Natural killer cell (primary cell): ENCODE data around the gene HPGDS. TPM values are rescaled to one million over a fixed set of nuclear protein-coding genes. Genes with fewer than 3 reads are reported as not detected.
A peak's percentile ranks its signal among the peaks of the same experiment; 100 is the strongest.

Experiments
- ATAC-seq, 3 donors: fragments of 150-1000 bp in 2 of 3; fragments of 200-7000 bp in 1 of 3; cut with Tn5 transposase; 1 replicate in 1 of 3; 2 replicates in 2 of 3; pipeline ENCODE4 v1.10.0; 2021; ENCODE audit warnings: mild to moderate bottlenecking in 2 of 3, moderate library complexity in 2 of 3
- DNase-seq, 2 donors: peaks; one replicate each; pipeline versions ENCODE4 v3.0.0 to v3.0.0-alpha.2; 2013 to 2021; ENCODE audit warnings: mixed read lengths in 1 of 2
- H3K27ac ChIP-seq: one replicate; pipeline ENCODE4 v1.5.1; 2013; ENCODE audit warnings: mild to moderate bottlenecking, low read length
- H3K27me3 ChIP-seq: one replicate; pipeline ENCODE4 v1.6.1; 2013; ENCODE audit warnings: low read length; ENCODE audit not compliant: control insufficient read depth, insufficient read depth
- H3K36me3 ChIP-seq: one replicate; pipeline ENCODE4 v1.6.1; 2013; ENCODE audit warnings: low read length; ENCODE audit not compliant: control insufficient read depth, insufficient read depth
- H3K4me1 ChIP-seq: one replicate; pipeline ENCODE4 v1.6.1; 2013; ENCODE audit warnings: low read length; ENCODE audit not compliant: control insufficient read depth, insufficient read depth
- H3K4me3 ChIP-seq: one replicate; pipeline ENCODE4 v1.5.1; 2013; ENCODE audit warnings: low read length
- H3K9me3 ChIP-seq: one replicate; pipeline ENCODE4 v1.6.1; 2013; ENCODE audit warnings: low read length; ENCODE audit not compliant: control insufficient read depth, insufficient read depth
- H3K27ac Mint-ChIP-seq, 2 donors: one replicate each; pipeline ENCODE4 v1.8.0; 2022; ENCODE audit warnings: mild to moderate bottlenecking in 2 of 2, mixed read lengths in 2 of 2, moderate library complexity in 1 of 2
- H3K27me3 Mint-ChIP-seq, 2 donors: one replicate each; pipeline ENCODE4 v1.8.0; 2022; ENCODE audit warnings: low read depth in 2 of 2, mixed read lengths in 2 of 2
- H3K36me3 Mint-ChIP-seq: one replicate; pipeline ENCODE4 v1.8.0; 2022; ENCODE audit warnings: mixed read lengths
- H3K4me1 Mint-ChIP-seq, 2 donors: one replicate each; pipeline ENCODE4 v1.8.0; 2022; ENCODE audit warnings: mixed read lengths in 2 of 2
- H3K4me3 Mint-ChIP-seq: one replicate; pipeline ENCODE4 v1.8.0; 2022; ENCODE audit warnings: mild to moderate bottlenecking, moderate library complexity, mixed read lengths
- H3K9me3 Mint-ChIP-seq, 2 donors: one replicate each; pipeline ENCODE4 v1.8.0; 2022; ENCODE audit warnings: mixed read lengths in 2 of 2
- WGBS: methylation state at CpG from one replicate; pipeline ENCODE4 v1.1.7; 2013; ENCODE audit warnings: missing lambda C conversion rate; ENCODE audit not compliant: insufficient coverage; 5-methylcytosine and 5-hydroxymethylcytosine counted together
- intact Hi-C: fragments of 100-400 bp; cut with micrococcal nuclease; formaldehyde crosslinking; loops from one replicate; pipeline ENCODE4 v1.14.2; 2022
- total RNA-seq, 4 donors: library from RNA; stranded (reverse); fragments of 120-200 nt in 1 of 4; gene quantifications; one replicate each; pipeline versions ENCODE4 v1.2.3 to v1.2.4, GENCODE V29; 2013 to 2022
- TF ChIP-seq, protein P1 (sequence below): fragments of 200-600 bp; IDR thresholded peaks from one replicate; pipeline ENCODE4 v1.8.0; 2022; ENCODE audit warnings: antibody characterized with exemption

HPGDS gene
- total RNA-seq, 3 donors from 2014 or later (not counting 1 experiment from before 2014, with no cell fraction given): 0.36 to 4.3 TPM; not detected in 1

DNA sequence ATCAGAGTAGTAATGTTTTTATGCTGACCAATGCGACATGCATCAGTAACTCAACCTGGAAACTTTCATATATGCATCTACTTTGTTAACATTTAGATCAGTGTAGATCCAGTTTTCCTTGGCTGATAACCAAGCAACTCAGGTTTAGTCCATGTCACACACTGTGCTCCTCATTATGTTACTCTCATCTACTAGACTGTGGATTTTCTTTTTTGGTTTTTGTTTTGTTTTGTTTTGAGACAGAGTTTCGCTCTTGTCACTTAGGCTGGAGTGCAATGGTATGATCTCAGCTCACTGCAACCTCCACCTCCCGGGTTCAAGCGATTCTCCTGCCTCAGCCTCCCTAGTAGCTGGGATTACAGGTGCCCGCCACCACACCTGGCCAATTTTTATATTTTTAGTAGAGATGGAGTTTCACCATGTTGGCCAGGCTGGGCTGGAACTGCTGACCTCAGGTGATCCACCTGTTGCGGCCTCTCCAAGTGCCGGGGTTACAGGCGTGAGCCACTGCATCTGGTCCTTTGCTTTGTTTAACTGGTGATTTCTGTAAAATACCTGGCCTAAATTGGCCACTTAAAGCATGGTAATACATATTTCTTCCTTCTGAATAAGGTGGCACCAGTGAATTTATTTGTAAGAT is 86.4 kb downstream of the HPGDS start:
- TF ChIP-seq, protein P1, sequence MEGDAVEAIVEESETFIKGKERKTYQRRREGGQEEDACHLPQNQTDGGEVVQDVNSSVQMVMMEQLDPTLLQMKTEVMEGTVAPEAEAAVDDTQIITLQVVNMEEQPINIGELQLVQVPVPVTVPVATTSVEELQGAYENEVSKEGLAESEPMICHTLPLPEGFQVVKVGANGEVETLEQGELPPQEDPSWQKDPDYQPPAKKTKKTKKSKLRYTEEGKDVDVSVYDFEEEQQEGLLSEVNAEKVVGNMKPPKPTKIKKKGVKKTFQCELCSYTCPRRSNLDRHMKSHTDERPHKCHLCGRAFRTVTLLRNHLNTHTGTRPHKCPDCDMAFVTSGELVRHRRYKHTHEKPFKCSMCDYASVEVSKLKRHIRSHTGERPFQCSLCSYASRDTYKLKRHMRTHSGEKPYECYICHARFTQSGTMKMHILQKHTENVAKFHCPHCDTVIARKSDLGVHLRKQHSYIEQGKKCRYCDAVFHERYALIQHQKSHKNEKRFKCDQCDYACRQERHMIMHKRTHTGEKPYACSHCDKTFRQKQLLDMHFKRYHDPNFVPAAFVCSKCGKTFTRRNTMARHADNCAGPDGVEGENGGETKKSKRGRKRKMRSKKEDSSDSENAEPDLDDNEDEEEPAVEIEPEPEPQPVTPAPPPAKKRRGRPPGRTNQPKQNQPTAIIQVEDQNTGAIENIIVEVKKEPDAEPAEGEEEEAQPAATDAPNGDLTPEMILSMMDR: no peak
- Histone ChIP-seq H3K4me1 (no peaks in the 10 kb centered on the region), H3K9me3 (no peaks in the 10 kb centered on the region), H3K4me3 (no peak overlapping the region), H3K36me3 (peaks cover 24% of the 10 kb centered on the region), H3K27ac (no peak overlapping the region), H3K27me3 (no peaks in the 10 kb centered on the region)
- ATAC-seq (no peak), DNase-seq (no peak)
- Mint-ChIP-seq H3K4me3 (no peak overlapping the region), H3K4me1 (no peaks in the 10 kb centered on the region), H3K9me3 (no peaks in the 10 kb centered on the region), H3K27ac (peak overlapping the region in 1 of 2 donors; percentile 21), H3K27me3 (no peaks in the 10 kb centered on the region), H3K36me3 (peaks cover 17% of the 10 kb centered on the region)
- 96% methylated on average over 6 of the region's 8 CpGs for WGBS
- intact Hi-C loops: no loop called here

DNA sequence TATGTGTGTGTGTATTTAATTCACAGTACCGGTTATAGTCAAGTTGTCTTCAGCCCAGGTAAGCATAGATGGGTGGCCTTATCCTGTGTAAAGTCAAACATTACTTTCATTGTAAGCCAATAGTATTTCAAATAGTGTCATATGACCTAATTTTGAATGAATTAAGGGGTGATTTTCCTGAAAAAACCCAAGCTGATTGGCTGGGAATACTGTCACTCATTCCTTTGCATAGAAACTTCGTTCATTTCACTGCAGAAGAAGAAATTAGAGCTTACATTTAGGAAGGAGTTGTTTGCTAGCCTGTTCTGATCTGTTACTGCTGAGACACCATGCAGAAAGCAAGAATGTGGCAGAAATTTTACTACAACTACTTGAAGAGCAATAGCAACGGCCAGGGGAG is 89.6 kb downstream of the HPGDS start:
- Mint-ChIP-seq H3K9me3 (no peaks in the 10 kb centered on the region), H3K27me3 (no peaks in the 10 kb centered on the region), H3K27ac (no peak overlapping the region), H3K4me1 (peaks cover 0 to 5% of the 10 kb centered on the region in 2 donors), H3K4me3 (no peak overlapping the region), H3K36me3 (peaks cover 25% of the 10 kb centered on the region)
- WGBS: 95% methylated on average over 2 of the region's 3 CpGs
- H3K27me3 ChIP-seq: no peaks in the 10 kb centered on the region
- H3K36me3 ChIP-seq: peaks cover 34% of the 10 kb centered on the region
- TF ChIP-seq, protein P1: no peak
- no peaks in the 10 kb centered on the region for H3K4me1 ChIP-seq
- intact Hi-C loops: no loop called here
- no peak overlapping the region for H3K27ac ChIP-seq
- ATAC-seq (no peak), DNase-seq (no peak)
- no peaks in the 10 kb centered on the region for H3K9me3 ChIP-seq
- no peak overlapping the region for H3K4me3 ChIP-seq

DNA sequence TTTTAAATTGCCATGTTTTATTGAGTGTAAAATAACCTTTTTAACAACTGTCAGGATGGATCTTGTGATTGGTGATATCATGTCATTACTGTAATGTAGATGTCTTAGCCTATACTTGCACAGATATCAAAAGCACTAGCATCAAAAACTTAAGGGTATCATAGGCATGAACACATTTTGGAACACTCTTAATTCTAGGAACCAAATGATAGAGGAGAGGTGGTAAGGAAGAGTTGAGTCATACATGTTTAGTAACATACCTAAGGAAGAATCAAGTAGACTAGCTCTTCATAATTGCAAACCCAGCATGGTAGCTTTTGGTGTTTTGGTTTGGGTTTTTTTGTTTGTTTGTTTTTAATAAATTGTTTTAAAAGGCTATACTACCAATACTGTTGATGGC is 91.5 kb downstream of the HPGDS start:
- TF ChIP-seq, protein P1: no peak
- H3K4me1 ChIP-seq: no peaks in the 10 kb centered on the region

More for the DNA sequence above, 91.5 kb downstream of the HPGDS start:
- H3K9me3 Mint-ChIP-seq: no peaks in the 10 kb centered on the region
- peaks cover 40% of the 10 kb centered on the region for H3K36me3 ChIP-seq
- intact Hi-C loops: no loop called here
- H3K4me1 Mint-ChIP-seq: peaks cover 0 to 5% of the 10 kb centered on the region in 2 donors
- H3K27ac ChIP-seq: no peak overlapping the region
- H3K36me3 Mint-ChIP-seq: peaks cover 29% of the 10 kb centered on the region
- H3K27me3 ChIP-seq: no peaks in the 10 kb centered on the region
- H3K4me3 ChIP-seq: no peak overlapping the region
- no peaks in the 10 kb centered on the region for H3K27me3 Mint-ChIP-seq
- H3K27ac Mint-ChIP-seq: no peak overlapping the region
- DNase-seq: no peak
- no peak for ATAC-seq
- no peaks in the 10 kb centered on the region for H3K9me3 ChIP-seq
- no peak overlapping the region for H3K4me3 Mint-ChIP-seq

Other genes starting within 250 kb of the HPGDS start
- 10 to 100 TPM; 15.5 to 20.3 (median 15.9) TPM for gene SMARCAD1, start 135.0 kb downstream of the HPGDS start, total RNA-seq
- gene PDLIM5, start 109.1 kb upstream of the HPGDS start, total RNA-seq: 10 to 100 TPM; 41.8 to 94.8 (median 50.5) TPM